K562 (cell line): ENCODE results near the gene UBALD2. TPM values are rescaled to one million over a fixed set of nuclear protein-coding genes. Genes with fewer than 3 reads are reported as not detected.

Source experiments
- ATAC-seq: fragments of 200-7000 bp; cut with Tn5 transposase; 3 replicates; pipeline ENCODE4 v1.9.1; 2020; ENCODE audit warnings: moderate library complexity
- BruUV-seq: library from RNA; stranded (reverse); fragments of 400-500 nt; replicated peaks from 2 replicates; lab custom pipeline; 2021; lab: Mats Ljungman, UMichigan
- CTCF ChIA-PET: fragments of 300-600 bp; formaldehyde crosslinking; extraction: SDS; loops from one replicate; lab custom pipeline; 2021; ENCODE audit warnings: low intra/inter-chr PET ratio; lab: Yijun Ruan, JAX
- POLR2A ChIA-PET: fragments of 300-600, 350-650 bp; sonication (Branson Sonifier 250); formaldehyde crosslinking; extraction: SDS; loops from one replicate; lab custom pipeline; 2021; ENCODE audit warnings: antibody characterized with exemption, inconsistent platforms; lab: Yijun Ruan, JAX
- DNase-seq, 4 experiments: peaks; one replicate each; pipeline versions ENCODE4 v3.0.0 to v3.0.0-alpha.2; 2011 to 2018; ENCODE audit warnings: low spot score in 3 of 4, mixed read lengths in 3 of 4; ENCODE audit errors: extremely low read depth in 1 of 4
- FAIRE-seq: peaks from 2 replicates; lab custom pipeline; 2011; peaks lifted over from hg19 to GRCh38; lab: Jason Lieb, UNC
- H2AFZ ChIP-seq: 2 replicates; pipeline ENCODE4 v1.6.0; 2011; ENCODE audit warnings: low read depth, low read length, control low read depth, inconsistent platforms
- H3K27ac ChIP-seq: fragments of 200-600 bp; 3 replicates; pipeline ENCODE4 v1.8.0; 2011; ENCODE audit warnings: low read depth, mild to moderate bottlenecking, control low read depth, inconsistent platforms, low read length, moderate library complexity, mixed read lengths; ENCODE audit errors: extremely low read depth
- H3K27me3 ChIP-seq, 2 experiments: fragments of 300-600 bp in 1 of 2; 2 replicates in 1 of 2; 3 replicates in 1 of 2; pipeline versions ENCODE4 v1.6.0 to v1.8.0; 2011; ENCODE audit warnings: inconsistent platforms in 2 of 2, low read length in 2 of 2, mild to moderate bottlenecking in 1 of 2, mixed read lengths in 1 of 2, moderate library complexity in 1 of 2; ENCODE audit not compliant: control insufficient read depth in 2 of 2, insufficient read depth in 2 of 2
- H3K36me3 ChIP-seq: fragments of 300-600 bp; 3 replicates; pipeline ENCODE4 v1.8.0; 2011; ENCODE audit warnings: mild to moderate bottlenecking, low read length, inconsistent platforms; ENCODE audit not compliant: control insufficient read depth, insufficient read depth
- H3K4me1 ChIP-seq, 2 experiments: fragments of 200-600 bp in 1 of 2; replicated peaks in 1 of 2; 2 replicates in 1 of 2; 3 replicates in 1 of 2; pipeline versions ENCODE4 v1.5.1 to v1.8.0; 2011; ENCODE audit warnings: inconsistent platforms in 2 of 2, low read length in 2 of 2, mild to moderate bottlenecking in 1 of 2, mixed read lengths in 1 of 2, moderate library complexity in 1 of 2; ENCODE audit not compliant: control insufficient read depth in 2 of 2, insufficient read depth in 2 of 2
- H3K4me2 ChIP-seq: 2 replicates; pipeline ENCODE4 v1.6.1; 2011; ENCODE audit warnings: low read length, control low read depth, inconsistent platforms, mixed read lengths; ENCODE audit not compliant: insufficient read depth
- H3K4me3 ChIP-seq: fragments of 200-600 bp; sonication (generic), shearing (Covaris generic); 2 replicates; pipeline ENCODE4 v1.5.1; 2016; ENCODE audit warnings: control low read depth, inconsistent platforms
- H3K79me2 ChIP-seq: fragments of 200-600 bp; 3 replicates; pipeline ENCODE4 v1.8.0; 2011; ENCODE audit warnings: low read length, inconsistent platforms; ENCODE audit not compliant: control insufficient read depth, insufficient read depth
- H3K9ac ChIP-seq, 2 experiments: 2 replicates each; pipeline versions ENCODE4 v1.6.0 to v1.6.1; 2011; ENCODE audit warnings: low read depth in 2 of 2, low read length in 2 of 2, control low read depth in 1 of 2, inconsistent platforms in 1 of 2, mild to moderate bottlenecking in 1 of 2, mixed read lengths in 1 of 2; ENCODE audit not compliant: insufficient read depth in 1 of 2
- H3K9me1 ChIP-seq: one replicate; pipeline ENCODE4 v1.6.0; 2011; ENCODE audit warnings: inconsistent platforms, mild to moderate bottlenecking, low read length, moderate library complexity; ENCODE audit not compliant: control insufficient read depth, insufficient read depth
- H3K9me3 ChIP-seq: replicated peaks from 2 replicates; pipeline ENCODE4 v1.5.1; 2011; ENCODE audit warnings: low read depth, low read length, inconsistent platforms; ENCODE audit not compliant: control insufficient read depth, insufficient read depth
- H4K20me1 ChIP-seq: replicated peaks from 2 replicates; pipeline ENCODE4 v1.6.1; 2011; ENCODE audit warnings: low read length, inconsistent platforms, mixed read lengths; ENCODE audit not compliant: control insufficient read depth, insufficient read depth
- ARHGAP35 ChIP-seq: fragments of 450-650 bp; IDR thresholded peaks from 2 replicates; pipeline ENCODE4 v1.6.1; 2018; ENCODE audit not compliant: partially characterized antibody
- BACH1 ChIP-seq: fragments of 200-800 bp; sonication (Bioruptor generic); IDR thresholded peaks from 2 replicates; pipeline ENCODE4 v1.6.1; 2016; ENCODE audit warnings: missing genetic modification characterization, missing compliant biosample characterization
- EGR1 ChIP-seq: fragments of 450-650 bp; conservative IDR thresholded peaks from 2 replicates; pipeline ENCODE4 v1.6.1; 2017; ENCODE audit warnings: mild to moderate bottlenecking
- HDGF ChIP-seq: fragments of 450-650 bp; IDR thresholded peaks from 2 replicates; pipeline ENCODE4 v1.6.1; 2016
- NFIC ChIP-seq: fragments of 450-650 bp; IDR thresholded peaks from 2 replicates; pipeline ENCODE4 v1.6.1; 2017; ENCODE audit warnings: mild to moderate bottlenecking, inconsistent platforms
- NFXL1 ChIP-seq: fragments of 450-650 bp; formaldehyde crosslinking; IDR thresholded peaks from 2 replicates; pipeline ENCODE4 v1.4.0; 2021; ENCODE audit warnings: mild to moderate bottlenecking
- POLR2G ChIP-seq: fragments of 200-400 bp; formaldehyde crosslinking; IDR thresholded peaks from 2 replicates; pipeline ENCODE4 v1.6.1; 2017; ENCODE audit warnings: low read depth, mild to moderate bottlenecking, antibody characterized with exemption, low read length, moderate library complexity
- ZBTB33 ChIP-seq: sonication (generic); formaldehyde crosslinking; IDR thresholded peaks from 2 replicates; pipeline ENCODE4 v1.8.1; 2023; ENCODE audit warnings: mild to moderate bottlenecking, missing genetic modification reagents
- ZBTB43 ChIP-seq: sonication (generic); formaldehyde crosslinking; IDR thresholded peaks from 2 replicates; pipeline ENCODE4 v1.8.0; 2023; ENCODE audit warnings: mild to moderate bottlenecking, missing genetic modification reagents
- WGBS: fragments of 100-300 bp; shearing (Covaris generic); methylation state at CpG from one replicate; pipeline ENCODE4 v1.1.6; 2016; ENCODE audit warnings: low coverage, mixed read lengths; ENCODE audit not compliant: insufficient coverage; ENCODE audit errors: missing lambda C conversion rate; 5-methylcytosine and 5-hydroxymethylcytosine counted together
- in situ Hi-C: fragments of 300-500 bp; cut with MboI; formaldehyde crosslinking; loops from 4 replicates; pipeline ENCODE4 v1.15.0; 2018; ENCODE audit warnings: inconsistent platforms, mixed read lengths
- intact Hi-C: fragments of 100-400 bp; cut with micrococcal nuclease; formaldehyde crosslinking; loops from 2 replicates; pipeline ENCODE4 v1.14.2; 2022
- polyA plus RNA-seq, 8 experiments: library from polyadenylated mRNA; depleted of rRNA in 4 of 8; stranded (reverse) in 5 of 8; unstranded in 3 of 8; fragments of >200 nt; fragmentation: Nextera tagmentation in 2 of 8; fragmentation: Illumina TruSeq in 1 of 8; extraction: Ambion mirVana in 2 of 8; extraction: Trizol in 1 of 8; gene quantifications; 2 replicates each; pipeline versions ENCODE4 v1.2.1 to v1.2.3, GENCODE V29; 2011 to 2014; ENCODE audit warnings: inconsistent platforms in 1 of 8, missing spikeins in 1 of 8
- total RNA-seq, 7 experiments: library from RNA; depleted of rRNA in 6 of 7; stranded (reverse); fragments of >200 nt in 6 of 7; fragmentation: Illumina TruSeq in 2 of 7; extraction: Trizol in 2 of 7; gene quantifications; 2 replicates each; pipeline versions ENCODE4 v1.2.1 to v1.2.3, GENCODE V29; 2011 to 2021; ENCODE audit warnings: low replicate concordance in 1 of 7
- TF ChIP-seq, protein P1 (sequence below), 2 experiments: fragments of 450-650 bp in 1 of 2; IDR thresholded peaks; 2 replicates each; pipeline ENCODE4 v1.6.1; 2011 to 2017; ENCODE audit warnings: low read depth in 2 of 2, antibody characterized with exemption in 1 of 2, borderline replicate concordance in 1 of 2, low read length in 1 of 2, mild to moderate bottlenecking in 1 of 2, mixed read lengths in 1 of 2; ENCODE audit not compliant: control insufficient read depth in 1 of 2
- TF ChIP-seq, protein P2 (sequence below), 2 experiments: fragments of 450-650 bp; IDR thresholded peaks; 2 replicates each; pipeline ENCODE4 v1.6.1; 2016

The UBALD2 gene
- total and polyA plus RNA-seq, 9 of the 15 experiments (the other 6 are each of a cell fraction or from before 2014, with no cell fraction given): 2.3 to 94.1 (median 25.3) TPM

DNA sequence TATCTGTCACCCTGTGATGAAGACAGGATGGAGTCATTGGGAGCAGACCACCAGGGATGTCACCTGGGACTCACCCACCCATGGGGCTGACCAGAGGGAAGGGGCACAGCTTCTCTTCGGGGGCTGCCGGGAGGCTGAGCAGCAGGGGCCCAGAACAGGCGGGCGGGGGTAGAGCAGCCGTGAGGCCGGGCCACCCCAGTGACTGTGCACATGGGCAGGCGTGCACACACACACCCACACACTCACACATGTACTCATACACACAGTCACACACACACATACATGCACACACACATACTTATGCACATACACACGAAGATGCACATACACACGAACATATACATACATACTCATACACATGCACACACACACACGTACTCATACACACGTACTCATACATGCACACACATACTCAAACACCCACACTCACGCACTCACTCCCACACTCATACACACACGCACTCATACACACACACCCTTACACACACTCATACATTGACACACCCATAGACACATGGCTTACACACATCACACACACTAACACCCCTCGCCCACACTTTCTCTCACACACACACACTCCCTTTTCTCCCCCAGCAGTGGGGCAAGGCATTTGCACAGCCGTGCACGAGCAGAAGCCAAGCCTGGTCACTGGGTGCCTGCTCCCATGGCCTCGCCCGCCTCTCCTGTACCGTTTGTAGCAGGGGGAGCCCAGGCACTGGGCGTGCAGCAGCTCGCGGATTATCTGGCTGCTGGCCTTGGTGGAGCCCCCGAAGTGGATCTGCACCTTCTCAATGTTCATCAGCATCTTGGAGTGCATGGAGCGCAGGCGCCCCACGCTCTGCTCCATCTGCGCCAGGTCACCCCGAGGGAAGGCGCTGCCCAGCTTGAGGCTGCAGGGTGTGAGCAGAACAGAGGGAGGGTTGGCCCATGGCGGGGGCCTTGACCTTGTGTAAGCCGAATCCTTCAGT is 12.4 kb downstream of the UBALD2 start:
- H2AFZ ChIP-seq: no peak overlapping the region
- no peaks in the 10 kb centered on the region for H3K36me3 ChIP-seq
- peak overlapping the region; percentile 56; the same call in 2 of the 3 replicates for H3K27ac ChIP-seq
- no peak for ATAC-seq
- 89% methylated on average over 23 of the region's 31 CpGs for WGBS
- POLR2A ChIA-PET: interaction anchor here (0.5 to 7.3 kb wide), 6 partner anchors 6 to 159 kb away, joined by 3 to 91 read pairs (median 4); no protein-coding TSS in a partner anchor
- no peaks in the 10 kb centered on the region for H4K20me1 ChIP-seq
- no peak overlapping the region for H3K4me3 ChIP-seq
- CTCF ChIA-PET: interaction anchor here (4.5 kb wide), 1 partner anchor 155 kb away, joined by 89 read pairs; no protein-coding TSS in a partner anchor
- intact Hi-C loops: loop anchor here (5.0 kb wide), 1 partner anchor 260 kb away; no protein-coding TSS in a partner anchor
- in situ Hi-C loops: no loop called here
- BruUV-seq: no TSS peak
- no peaks in the 10 kb centered on the region for H3K9me3 ChIP-seq
- no peaks in the 10 kb centered on the region for H3K9me1 ChIP-seq
- peak overlapping the region in 1 of 2 experiments; percentile 83; a peak in 2 of 4 replicates for H3K9ac ChIP-seq
- FAIRE-seq: peak; percentile 35
- DNase-seq: no peak
- no peak overlapping the region for H3K4me2 ChIP-seq
- no peaks in the 10 kb centered on the region for H3K79me2 ChIP-seq
- peaks cover 12 to 89% of the 10 kb centered on the region in 2 experiments; a peak in 4 of 5 replicates for H3K4me1 ChIP-seq
- no peaks in the 10 kb centered on the region for H3K27me3 ChIP-seq
- TF ChIP-seq, protein P1, sequence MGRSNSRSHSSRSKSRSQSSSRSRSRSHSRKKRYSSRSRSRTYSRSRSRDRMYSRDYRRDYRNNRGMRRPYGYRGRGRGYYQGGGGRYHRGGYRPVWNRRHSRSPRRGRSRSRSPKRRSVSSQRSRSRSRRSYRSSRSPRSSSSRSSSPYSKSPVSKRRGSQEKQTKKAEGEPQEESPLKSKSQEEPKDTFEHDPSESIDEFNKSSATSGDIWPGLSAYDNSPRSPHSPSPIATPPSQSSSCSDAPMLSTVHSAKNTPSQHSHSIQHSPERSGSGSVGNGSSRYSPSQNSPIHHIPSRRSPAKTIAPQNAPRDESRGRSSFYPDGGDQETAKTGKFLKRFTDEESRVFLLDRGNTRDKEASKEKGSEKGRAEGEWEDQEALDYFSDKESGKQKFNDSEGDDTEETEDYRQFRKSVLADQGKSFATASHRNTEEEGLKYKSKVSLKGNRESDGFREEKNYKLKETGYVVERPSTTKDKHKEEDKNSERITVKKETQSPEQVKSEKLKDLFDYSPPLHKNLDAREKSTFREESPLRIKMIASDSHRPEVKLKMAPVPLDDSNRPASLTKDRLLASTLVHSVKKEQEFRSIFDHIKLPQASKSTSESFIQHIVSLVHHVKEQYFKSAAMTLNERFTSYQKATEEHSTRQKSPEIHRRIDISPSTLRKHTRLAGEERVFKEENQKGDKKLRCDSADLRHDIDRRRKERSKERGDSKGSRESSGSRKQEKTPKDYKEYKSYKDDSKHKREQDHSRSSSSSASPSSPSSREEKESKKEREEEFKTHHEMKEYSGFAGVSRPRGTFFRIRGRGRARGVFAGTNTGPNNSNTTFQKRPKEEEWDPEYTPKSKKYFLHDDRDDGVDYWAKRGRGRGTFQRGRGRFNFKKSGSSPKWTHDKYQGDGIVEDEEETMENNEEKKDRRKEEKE (IDR thresholded peaks at IDR 0.05; ENCODE audit: borderline replicate concordance in 1 of 2, control insufficient read depth in 1 of 2, low read depth in 2 of 2, low read length in 1 of 2): 0 out of 4 replicates have a peak, but pooled peaks of 1 of the 2 experiments have one; percentile 67
- peak; percentile 44 for TF ChIP-seq EGR1
- peak; percentile 46; the same call in 1 of the 2 replicates for TF ChIP-seq ZBTB33 (CRISPR knock-in tag)
- 0 out of 2 replicates have a peak, but pooled peaks have one; percentile 29 for TF ChIP-seq POLR2G
- no peak for TF ChIP-seq BACH1
- TF ChIP-seq, protein P2, sequence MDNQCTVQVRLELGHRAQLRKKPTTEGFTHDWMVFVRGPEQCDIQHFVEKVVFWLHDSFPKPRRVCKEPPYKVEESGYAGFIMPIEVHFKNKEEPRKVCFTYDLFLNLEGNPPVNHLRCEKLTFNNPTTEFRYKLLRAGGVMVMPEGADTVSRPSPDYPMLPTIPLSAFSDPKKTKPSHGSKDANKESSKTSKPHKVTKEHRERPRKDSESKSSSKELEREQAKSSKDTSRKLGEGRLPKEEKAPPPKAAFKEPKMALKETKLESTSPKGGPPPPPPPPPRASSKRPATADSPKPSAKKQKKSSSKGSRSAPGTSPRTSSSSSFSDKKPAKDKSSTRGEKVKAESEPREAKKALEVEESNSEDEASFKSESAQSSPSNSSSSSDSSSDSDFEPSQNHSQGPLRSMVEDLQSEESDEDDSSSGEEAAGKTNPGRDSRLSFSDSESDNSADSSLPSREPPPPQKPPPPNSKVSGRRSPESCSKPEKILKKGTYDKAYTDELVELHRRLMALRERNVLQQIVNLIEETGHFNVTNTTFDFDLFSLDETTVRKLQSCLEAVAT (IDR thresholded peaks at IDR 0.05): 0 out of 4 replicates have a peak, but pooled peaks have one; percentile 43 to 46
- TF ChIP-seq HDGF: peak; percentile 76; the same call in 1 of the 2 replicates
- no peak for TF ChIP-seq NFXL1
- TF ChIP-seq ZBTB43 (CRISPR knock-in tag): peak; percentile 79; the same call in 1 of the 2 replicates
- peak; percentile 77 for TF ChIP-seq ARHGAP35
- TF ChIP-seq NFIC: peak; percentile 16; the same call in 1 of the 2 replicates
